Lower leg skin (tissue), 4 donors: ENCODE results near the gene CAP2. TPM values are rescaled to one million over a fixed set of nuclear protein-coding genes. Genes with fewer than 3 reads are reported as not detected.

Experiments
- DNase-seq, 2 donors: peaks; one replicate each; pipeline ENCODE4 v3.0.0-alpha.2; 2019; ENCODE audit warnings: low spot score in 2 of 2
- H3K4me3 ChIP-seq: fragments of 200-600 bp; sonication (generic); 2 replicates; pipeline ENCODE4 v1.5.1; 2017; ENCODE audit warnings: mild to moderate bottlenecking, low read depth; ENCODE audit not compliant: poor library complexity, severe bottlenecking
- CTCF ChIP-seq, 3 donors: fragments of 450-650 bp; IDR thresholded peaks; one replicate each; pipeline ENCODE4 v1.5.1; 2016; ENCODE audit warnings: antibody characterized with exemption in 3 of 3, mild to moderate bottlenecking in 3 of 3, moderate library complexity in 2 of 3
- POLR2A ChIP-seq, 2 donors: fragments of 450-650 bp; IDR thresholded peaks; one replicate each; pipeline ENCODE4 v1.6.1; 2016 to 2017; ENCODE audit warnings: antibody characterized with exemption in 2 of 2, mild to moderate bottlenecking in 1 of 2, moderate library complexity in 1 of 2
- WGBS, 2 donors: methylation state at CpG; one replicate each; pipeline ENCODE4 v1.1.5; 2018; 5-methylcytosine and 5-hydroxymethylcytosine counted together
- intact Hi-C: fragments of 100-400 bp; cut with DNase I; formaldehyde crosslinking; loops from one replicate; pipeline ENCODE4 v1.15.0; 2023; ENCODE audit warnings: low total_unique reads
- total RNA-seq, 4 donors: library from RNA; depleted of rRNA; stranded (reverse); fragments of >200 nt; gene quantifications; one replicate each; pipeline ENCODE4 v1.1.0, GENCODE V29; 2016

Gene CAP2
- total RNA-seq, 4 donors from 2014 or later: 1.1 to 2.3 (median 1.7) TPM

DNA sequence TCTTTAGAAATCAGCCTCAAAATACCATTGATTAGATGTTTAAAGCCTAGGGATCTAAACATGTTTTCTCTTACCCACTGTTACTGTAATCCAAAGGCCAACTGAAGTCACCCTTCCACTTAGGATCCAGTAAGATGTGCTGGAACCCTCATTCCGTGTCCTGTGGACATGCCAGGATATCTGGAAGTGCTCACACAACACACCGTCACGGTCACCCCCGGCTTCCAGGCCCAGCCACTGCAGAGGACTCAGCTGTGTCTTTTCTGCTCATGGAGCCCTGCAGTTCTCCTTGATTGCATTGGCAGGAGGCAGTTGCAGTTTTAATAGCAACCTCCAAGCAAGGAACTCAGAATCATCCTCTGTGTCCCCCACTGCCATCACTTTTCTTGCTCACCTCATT, 93.3 kb downstream of the CAP2 start:
- TF ChIP-seq POLR2A (IDR thresholded peaks at IDR 0.05) (no peak), CTCF (IDR thresholded peaks at IDR 0.05) (no peak)
- intact Hi-C loops: no loop called here
- no peak for DNase-seq
- H3K4me3 ChIP-seq: no peak overlapping the region
- 96 to 99% methylated on average over 4 of the region's 4 CpGs for WGBS, 2 donors

DNA sequence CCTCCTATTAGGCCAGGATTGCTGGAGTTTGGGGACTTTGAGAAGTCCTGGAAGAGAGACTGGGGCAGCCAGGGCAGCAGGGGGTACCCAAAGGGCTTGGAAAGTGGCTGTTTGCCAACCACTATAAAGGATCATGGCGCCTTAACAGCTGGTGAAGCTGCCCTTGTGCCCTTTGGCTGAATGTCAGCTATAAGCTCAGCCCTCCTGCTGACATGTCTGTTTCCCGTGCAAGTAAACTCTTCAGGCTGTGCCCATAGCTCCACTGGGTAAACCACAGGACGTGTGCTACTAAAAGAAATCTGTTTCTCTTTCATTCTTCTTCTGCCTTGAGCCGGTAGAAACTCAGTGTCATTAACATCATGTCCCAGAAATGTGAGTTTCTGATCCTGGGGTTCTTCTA, 97.3 kb downstream of the CAP2 start:
- 63 to 67% methylated on average over 4 of the region's 4 CpGs for WGBS, 2 donors
- TF ChIP-seq CTCF (IDR thresholded peaks at IDR 0.05): no peak
- intact Hi-C loops: no loop called here
- H3K4me3 ChIP-seq: no peak overlapping the region
- no peak for DNase-seq

GRCh38 chr6:17491416-17492142, 98.2 kb downstream of the CAP2 start:
- TF ChIP-seq POLR2A (IDR thresholded peaks at IDR 0.05): no peak
- no peak for TF ChIP-seq CTCF (IDR thresholded peaks at IDR 0.05)
- intact Hi-C loops: no loop called here
- no peak overlapping the region for H3K4me3 ChIP-seq
- WGBS, 2 donors: 49 to 59% methylated on average over 10 of the region's 10 CpGs
- DNase-seq: no peak

DNA sequence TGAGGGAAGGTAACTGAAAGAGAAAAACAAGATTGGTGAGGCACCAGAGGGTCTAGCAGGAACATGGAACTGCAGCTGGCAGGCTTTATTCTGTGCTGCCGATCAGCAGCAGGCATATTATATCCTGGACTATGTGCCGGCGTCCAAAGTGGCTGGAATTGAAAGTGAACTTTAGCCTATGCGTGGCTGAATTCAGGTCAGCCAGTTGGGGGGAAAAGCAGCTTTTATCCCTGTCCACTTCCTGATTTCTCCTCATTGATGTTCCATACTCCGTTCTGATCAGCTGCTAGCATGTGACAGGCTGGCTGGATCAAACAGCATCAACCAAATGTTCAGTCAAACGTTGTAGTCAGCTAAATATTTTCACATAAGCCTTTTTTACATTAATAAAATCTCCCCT, 99.0 kb downstream of the CAP2 start:
- H3K4me3 ChIP-seq: no peak overlapping the region
- 58 to 75% methylated on average over 6 of the region's 6 CpGs for whole genome bisulfite sequencing, 2 donors
- TF ChIP-seq POLR2A (IDR thresholded peaks at IDR 0.05) (no peak), CTCF (IDR thresholded peaks at IDR 0.05) (no peak)
- intact Hi-C loops: no loop called here
- no peak for DNase-seq

DNA sequence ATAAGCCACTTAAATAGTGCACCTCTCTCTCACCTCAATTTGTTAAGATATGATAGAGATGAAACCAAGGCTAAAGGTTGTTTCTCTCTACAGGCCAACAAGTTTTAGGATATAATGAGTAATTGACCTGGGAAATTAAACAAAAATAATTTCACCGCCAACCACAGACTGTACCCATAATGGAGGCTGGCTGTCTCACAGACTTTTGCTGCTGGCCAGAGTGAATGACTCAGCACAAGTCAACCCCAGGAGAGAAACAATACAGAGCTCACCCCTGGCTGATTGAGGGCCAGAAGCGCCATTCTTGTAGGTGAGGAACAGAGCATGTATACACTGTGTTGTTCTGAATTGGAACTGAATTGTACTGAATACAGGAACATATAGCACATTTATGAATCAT, 99.9 kb downstream of the CAP2 start:
- intact Hi-C loops: no loop called here
- 73 to 80% methylated on average over 2 of the region's 2 CpGs for WGBS, 2 donors
- TF ChIP-seq POLR2A (IDR thresholded peaks at IDR 0.05): no peak
- TF ChIP-seq CTCF (IDR thresholded peaks at IDR 0.05): no peak
- no peak for DNase-seq
- no peak overlapping the region for H3K4me3 ChIP-seq

DNA sequence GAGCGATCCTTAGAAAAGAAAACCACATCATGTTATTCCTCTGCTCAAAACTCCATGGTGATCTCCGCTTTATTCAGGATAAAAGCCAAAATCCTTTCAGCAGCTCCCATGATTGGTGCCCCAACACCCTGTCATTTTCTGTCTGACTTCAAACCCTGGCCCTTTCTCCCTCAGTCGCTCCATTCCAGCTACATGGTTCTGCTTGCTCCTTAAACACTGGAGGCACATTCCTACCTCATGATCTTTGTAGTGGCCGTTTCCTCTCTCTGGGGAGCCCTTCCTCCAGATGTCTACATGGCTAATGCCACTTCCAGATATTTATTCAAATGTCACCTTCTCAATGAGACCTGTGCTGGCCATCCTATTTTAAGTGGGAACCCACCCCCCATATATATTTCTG, 100.8 kb downstream of the CAP2 start:
- TF ChIP-seq POLR2A (IDR thresholded peaks at IDR 0.05) (no peak), CTCF (IDR thresholded peaks at IDR 0.05) (no peak)
- intact Hi-C loops: no loop called here
- no peak for DNase-seq
- H3K4me3 ChIP-seq: no peak overlapping the region
- 77 to 93% methylated on average over 4 of the region's 4 CpGs for WGBS, 2 donors
